Heart left ventricle (tissue), 13 donors: Measurements from ENCODE around the gene ARHGAP18.

Experiments used
- CTCF ChIP-seq, 12 donors: fragments of 200-600 bp; sonication (generic) in 4 of 12; IDR thresholded peaks; one replicate each; pipeline versions ENCODE4 v1.5.0 to v1.8.0; 2018 to 2022; ENCODE audit warnings: antibody characterized with exemption in 12 of 12, mild to moderate bottlenecking in 5 of 12
- POLR2A ChIP-seq, 2 donors: fragments of 450-650 bp; IDR thresholded peaks; one replicate each; pipeline ENCODE4 v1.6.1; 2017; ENCODE audit warnings: antibody characterized with exemption in 2 of 2, mild to moderate bottlenecking in 2 of 2, moderate library complexity in 2 of 2
- donor health status: ischemic (EF 13 %, LVEDD 7.1; RV severe dilation, severe dysfunction).
- donor health status: DM: no; HTN: yes; CAD: no.
- donor health status: DM: no; HTN: no; CAD: no.
- donor health status: ischemic (EF 25% LVEDD 6.9; RV normal size, moderate dysfunction).
- donor health status: ischemic (EF 25% LVEDD 5.7; RV mildly dilated, moderate dysfunction).
- donor health status: ischemic (EF 35%, LVEDD 5.7; RV mildly dilated, moderate dysfunction).
- donor health status: nonischemic (EF 11% LVEDD 7.7; RV severe dilation, severe dysfunction).
- donor health status: DM: yes; HTN: yes; CAD: no.
- donor health status: PGD.
- donor health status: ischemic (EF 29% LVEDD 5.4; RV normal size, mild dysfunction).
- donor health status: nonischemic (EF 23%, LVEDD 6.1; RV moderate dilation, normal function).

- no peak for TF ChIP-seq CTCF (IDR thresholded peaks at IDR 0.05)
- TF ChIP-seq POLR2A (IDR thresholded peaks at IDR 0.05), result no peak
These were observed 3.9 kb upstream of the ARHGAP18 start for GRCh38 chr6:129713806-129714333.
